ENCODE measurements around the gene HRAS.

GRCh38 chr11:508956-509355 is 26.4 kb downstream of the HRAS start:
- TF ChIP-seq REST (IDR thresholded peaks at IDR 0.05; ENCODE audit: insufficient read depth in 1 of 2, low read depth in 2 of 2, low read length in 2 of 2) = no peak
- no peak for TF ChIP-seq SIN3A (IDR thresholded peaks at IDR 0.05; ENCODE audit: borderline replicate concordance, insufficient read depth, low read length)
- TF ChIP-seq TAF1 (IDR thresholded peaks at IDR 0.05; ENCODE audit: borderline replicate concordance, insufficient read depth, low read length) = no peak
